D721Med (cell line): ENCODE data around the gene KRT86.

Experiments
- DNase-seq: peaks from one replicate; pipeline ENCODE4 v3.0.0; 2011; ENCODE audit warnings: low spot score; ENCODE audit not compliant: insufficient read length
- FAIRE-seq: peaks from 2 replicates; lab custom pipeline; 2011; peaks lifted over from hg19 to GRCh38; lab: Jason Lieb, UNC
- CTCF ChIP-seq: IDR thresholded peaks from 2 replicates; pipeline ENCODE4 v1.5.1; 2012; ENCODE audit warnings: mild to moderate bottlenecking, control low read depth; ENCODE audit not compliant: insufficient read depth; ENCODE audit errors: missing control alignments

KRT86 gene

DNA sequence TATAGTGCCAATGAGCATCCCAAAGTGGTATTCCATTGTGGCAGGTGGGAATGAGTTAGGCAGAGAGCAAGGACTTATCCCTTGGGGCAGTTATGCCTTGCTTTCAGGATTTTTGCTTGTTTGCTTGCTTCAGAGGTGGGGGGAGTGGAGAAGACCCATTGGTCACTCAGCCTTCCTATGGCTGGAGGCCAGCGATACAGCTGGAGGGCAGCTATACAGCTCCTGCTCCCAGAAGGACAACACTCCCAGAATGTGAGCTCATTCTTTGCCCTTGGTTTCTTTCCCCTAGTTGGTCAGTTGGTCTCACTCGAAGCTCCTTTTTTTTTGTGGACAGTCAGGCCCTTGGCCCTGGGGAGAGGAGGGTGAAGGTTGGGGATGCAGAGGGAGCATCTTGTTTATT is 32.3 kb downstream of the KRT86 start:
- FAIRE-seq (no peak), DNase-seq (no peak)
- TF ChIP-seq CTCF, result no peak

GRCh38 chr12:52307836-52308805 is 33.7 kb downstream of the KRT86 start:
- FAIRE-seq (no peak), DNase-seq (no peak)
- TF ChIP-seq CTCF, result no peak

DNA sequence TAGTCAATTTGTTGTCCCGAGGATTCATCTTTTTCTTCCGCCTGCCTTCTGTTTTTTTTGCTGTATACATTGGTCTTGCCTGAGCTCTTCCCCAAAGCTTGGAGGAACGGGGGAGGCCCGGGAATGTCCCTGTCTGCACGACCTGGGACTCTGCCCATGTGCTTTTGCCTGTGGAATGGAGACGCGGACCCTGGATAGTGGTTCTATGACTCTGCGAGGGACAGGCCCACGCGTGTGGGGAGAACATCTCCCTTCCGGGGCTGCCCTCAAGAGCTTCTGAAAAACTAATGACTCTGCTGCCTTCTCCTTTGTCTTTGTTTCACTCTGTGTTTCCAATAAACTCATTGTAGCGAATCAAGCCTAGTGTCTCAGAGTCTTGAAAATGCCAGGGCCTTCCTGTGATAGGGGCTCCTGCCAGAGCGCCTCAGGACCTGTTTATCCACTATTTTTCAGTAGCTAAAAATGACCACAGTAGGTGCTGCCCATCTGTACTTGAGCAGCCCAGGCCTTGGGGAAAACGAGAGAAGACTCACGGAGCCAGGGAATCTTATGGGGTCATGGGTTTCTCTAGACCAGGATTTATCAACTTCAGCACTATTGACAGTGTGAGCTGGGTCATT is 34.5 kb downstream of the KRT86 start:
- no peak for DNase-seq
- FAIRE-seq, result no peak
- TF ChIP-seq CTCF, result no peak

GRCh38 chr12:52310622-52311284 is 36.3 kb downstream of the KRT86 start:
- no peak for TF ChIP-seq CTCF
- DNase-seq (no peak), FAIRE-seq (no peak)

GRCh38 chr12:52311285-52311648 is 36.8 kb downstream of the KRT86 start:
- TF ChIP-seq CTCF, result no peak
- DNase-seq (no peak), FAIRE-seq (no peak)

DNA sequence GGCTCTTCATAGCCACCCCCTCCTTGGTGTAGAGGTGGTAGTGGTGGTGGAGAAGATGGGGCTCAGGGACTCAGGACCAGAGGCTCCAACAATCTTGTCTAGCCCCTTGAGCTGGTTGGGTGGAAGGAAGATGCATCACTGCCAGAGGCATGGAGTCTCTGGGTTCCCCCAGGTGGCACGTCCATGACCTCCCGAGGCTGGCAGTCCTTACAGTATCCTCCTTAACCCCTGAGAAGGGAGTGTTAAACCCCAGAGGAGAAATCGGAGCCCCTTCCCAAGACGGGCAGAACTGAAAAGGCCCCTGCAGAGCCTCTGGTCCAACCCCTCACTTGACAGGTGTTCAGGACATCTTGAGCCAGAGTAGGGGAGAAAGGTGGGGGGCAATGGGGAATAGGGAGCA is 37.6 kb downstream of the KRT86 start:
- no peak for FAIRE-seq

More for the DNA sequence above, 37.6 kb downstream of the KRT86 start:
- TF ChIP-seq CTCF, result no peak
- no peak for DNase-seq
